Tibial nerve (tissue), 4 donors: Measurements from ENCODE around the gene PRR14.

Experiments used
- EP300 ChIP-seq, 2 donors: sonication (generic); formaldehyde crosslinking; IDR thresholded peaks; one replicate each; pipeline ENCODE4 v1.6.1; 2017; ENCODE audit warnings: antibody characterized with exemption in 2 of 2, mild to moderate bottlenecking in 1 of 2
- POLR2A ChIP-seq, 2 donors: fragments of 450-650 bp; IDR thresholded peaks; one replicate each; pipeline ENCODE4 v1.6.1; 2017; ENCODE audit warnings: antibody characterized with exemption in 2 of 2, mild to moderate bottlenecking in 2 of 2, moderate library complexity in 2 of 2
- TF ChIP-seq, protein P1 (sequence below), 5 experiments: fragments of 200-600 bp in 3 of 5; fragments of 450-650 bp in 2 of 5; sonication (generic) in 3 of 5; IDR thresholded peaks; one replicate each; pipeline ENCODE4 v1.5.1; 2016 to 2019; ENCODE audit warnings: antibody characterized with exemption in 5 of 5, mild to moderate bottlenecking in 3 of 5, moderate library complexity in 2 of 5

DNA sequence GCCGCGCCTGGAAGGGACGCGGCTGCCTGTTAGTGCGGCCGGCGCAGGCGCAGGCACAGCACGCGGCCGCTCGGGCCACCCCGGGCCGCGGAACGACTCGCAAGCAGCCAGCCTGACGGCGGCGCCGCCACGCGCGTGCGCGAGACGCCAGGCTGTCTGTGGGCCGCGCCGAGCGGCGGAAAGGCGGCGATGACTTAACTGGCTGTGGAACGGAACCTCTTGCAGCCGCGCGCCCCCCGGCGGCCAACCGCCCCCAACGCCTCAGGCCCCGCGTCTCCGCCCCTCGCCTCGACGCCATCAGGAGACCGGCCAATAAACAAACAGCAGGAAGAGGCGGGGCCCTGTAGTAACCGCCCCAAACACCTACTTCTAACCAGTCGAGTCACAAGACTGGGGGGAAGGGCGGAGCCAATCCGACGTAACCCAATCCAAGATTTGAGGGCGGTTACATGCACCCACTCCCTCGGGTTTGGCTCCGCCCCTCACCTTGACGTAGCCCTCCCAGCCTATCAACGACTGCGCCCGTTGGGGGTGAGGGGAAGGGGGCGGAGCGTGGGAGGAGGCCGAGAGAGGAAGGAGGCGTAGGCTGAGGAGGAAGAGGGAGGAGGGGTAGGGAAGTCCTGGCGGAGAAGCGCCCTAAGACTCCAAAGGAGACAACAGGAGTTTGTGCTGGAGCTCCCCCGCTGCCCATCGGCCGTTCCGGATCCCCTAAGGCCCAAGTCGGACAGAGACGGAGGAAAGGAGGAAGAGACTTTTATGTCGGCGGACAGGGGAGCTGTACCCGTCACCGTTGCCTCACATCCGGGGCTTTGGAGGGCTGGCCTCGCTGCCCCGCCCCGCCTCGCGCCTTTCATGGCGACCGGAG is 7.3 kb downstream of the PRR14 start, which contains the start of gene FBRS:
- TF ChIP-seq EP300 (IDR thresholded peaks at IDR 0.05) (peak; percentile 92 to 97), POLR2A (IDR thresholded peaks at IDR 0.05) (peak; percentile 84 to 92)
- TF ChIP-seq, protein P1, sequence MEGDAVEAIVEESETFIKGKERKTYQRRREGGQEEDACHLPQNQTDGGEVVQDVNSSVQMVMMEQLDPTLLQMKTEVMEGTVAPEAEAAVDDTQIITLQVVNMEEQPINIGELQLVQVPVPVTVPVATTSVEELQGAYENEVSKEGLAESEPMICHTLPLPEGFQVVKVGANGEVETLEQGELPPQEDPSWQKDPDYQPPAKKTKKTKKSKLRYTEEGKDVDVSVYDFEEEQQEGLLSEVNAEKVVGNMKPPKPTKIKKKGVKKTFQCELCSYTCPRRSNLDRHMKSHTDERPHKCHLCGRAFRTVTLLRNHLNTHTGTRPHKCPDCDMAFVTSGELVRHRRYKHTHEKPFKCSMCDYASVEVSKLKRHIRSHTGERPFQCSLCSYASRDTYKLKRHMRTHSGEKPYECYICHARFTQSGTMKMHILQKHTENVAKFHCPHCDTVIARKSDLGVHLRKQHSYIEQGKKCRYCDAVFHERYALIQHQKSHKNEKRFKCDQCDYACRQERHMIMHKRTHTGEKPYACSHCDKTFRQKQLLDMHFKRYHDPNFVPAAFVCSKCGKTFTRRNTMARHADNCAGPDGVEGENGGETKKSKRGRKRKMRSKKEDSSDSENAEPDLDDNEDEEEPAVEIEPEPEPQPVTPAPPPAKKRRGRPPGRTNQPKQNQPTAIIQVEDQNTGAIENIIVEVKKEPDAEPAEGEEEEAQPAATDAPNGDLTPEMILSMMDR (IDR thresholded peaks at IDR 0.05) = peak; percentile 75 to 96 (median 90)
